Measurements from ENCODE around the gene ARID3C.

ARID3C gene

DNA sequence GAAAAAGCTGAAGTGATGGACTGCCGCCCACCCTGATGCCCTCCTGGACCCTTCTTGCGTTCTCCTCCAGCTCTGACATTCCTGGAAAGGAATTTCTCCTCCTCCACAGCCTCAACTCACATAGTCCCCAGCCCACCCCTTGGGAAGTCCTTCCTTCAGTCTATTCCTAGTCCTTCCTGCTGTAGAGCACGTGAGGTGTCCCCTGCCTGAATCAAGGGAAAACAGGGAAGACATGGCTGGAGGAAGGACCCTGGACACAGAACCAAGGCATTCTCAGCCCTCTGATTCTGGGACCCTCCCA lies 3.7 kb downstream of the ARID3C start:
- DNase-seq: no peak

DNA sequence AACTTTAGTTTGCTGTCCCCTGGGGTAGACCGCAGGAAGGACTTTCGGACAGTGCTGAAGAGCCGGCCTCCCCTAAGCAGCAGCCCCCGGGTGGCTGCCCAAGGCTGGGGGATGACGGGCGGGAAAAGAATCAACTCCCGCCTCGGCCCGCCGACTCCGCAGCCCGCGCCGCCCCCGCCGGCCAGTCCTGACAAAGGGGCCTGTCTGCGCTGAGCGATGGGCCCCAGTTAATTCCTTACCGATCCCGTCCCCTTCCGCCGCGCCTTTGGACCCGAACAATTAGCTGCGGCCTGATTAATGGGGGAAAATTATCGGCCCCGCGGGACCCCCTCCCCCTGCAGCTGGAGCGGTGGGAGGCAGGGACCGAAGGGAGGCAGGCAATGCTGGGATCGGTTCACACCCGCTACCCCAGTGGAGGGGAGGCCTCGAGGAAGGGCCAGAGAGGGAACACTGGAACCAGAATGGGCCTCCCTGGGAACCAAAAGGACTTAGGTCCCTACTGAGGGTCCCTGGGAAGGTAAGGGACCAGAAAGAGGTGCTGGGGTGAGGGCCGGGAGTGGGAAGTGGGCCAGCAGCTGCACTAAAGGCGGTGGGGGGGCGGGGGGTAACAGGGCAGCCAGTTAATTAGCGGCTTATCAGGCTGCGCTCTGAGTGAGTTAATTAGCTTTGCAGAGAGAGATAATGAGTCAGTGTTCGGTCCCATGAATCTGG lies 4.2 kb downstream of the ARID3C start:
- DNase-seq: no peak

DNA sequence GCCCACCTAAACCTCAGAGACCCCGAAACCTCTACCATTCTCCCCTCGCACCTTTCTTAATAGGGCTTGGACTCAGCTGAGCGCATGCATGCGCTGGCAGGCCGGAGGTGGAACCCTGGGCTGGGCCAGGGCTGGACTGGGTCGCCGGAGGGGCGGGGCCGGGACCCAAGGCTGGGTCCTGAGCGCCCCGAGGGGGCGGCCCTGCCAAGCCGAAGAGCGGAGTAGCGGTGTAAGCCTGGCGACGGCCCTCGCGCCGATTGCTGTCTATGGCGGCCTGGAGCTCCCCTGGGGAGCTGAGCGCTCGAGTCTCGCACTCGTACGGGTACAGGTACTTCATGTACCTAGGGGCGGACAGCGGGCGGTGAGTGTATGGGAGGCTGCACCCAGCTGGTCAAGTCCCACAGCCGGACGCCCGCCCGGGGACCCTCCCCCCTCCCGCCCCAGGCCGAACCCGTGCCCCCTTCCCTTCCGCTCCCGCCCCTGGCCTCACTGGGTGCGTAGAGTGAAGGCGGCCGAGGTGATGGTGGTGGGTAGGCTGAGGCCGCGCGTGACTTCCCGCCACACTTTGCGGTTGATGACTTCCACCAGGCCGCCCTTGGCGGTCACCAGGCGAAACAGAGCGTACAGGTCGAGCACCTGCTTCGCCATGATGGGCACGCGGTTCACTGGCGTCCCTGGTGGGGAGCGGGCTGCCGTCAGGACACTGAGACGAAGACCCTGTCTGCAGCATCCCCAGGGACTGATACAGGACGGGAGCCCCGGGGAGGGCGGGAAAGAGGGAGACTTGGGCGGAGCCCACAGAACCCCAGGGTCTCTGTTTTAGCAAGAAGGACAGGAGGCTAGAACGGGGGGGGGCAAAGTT lies 5.3 kb downstream of the ARID3C start:
- no peak for DNase-seq

DNA sequence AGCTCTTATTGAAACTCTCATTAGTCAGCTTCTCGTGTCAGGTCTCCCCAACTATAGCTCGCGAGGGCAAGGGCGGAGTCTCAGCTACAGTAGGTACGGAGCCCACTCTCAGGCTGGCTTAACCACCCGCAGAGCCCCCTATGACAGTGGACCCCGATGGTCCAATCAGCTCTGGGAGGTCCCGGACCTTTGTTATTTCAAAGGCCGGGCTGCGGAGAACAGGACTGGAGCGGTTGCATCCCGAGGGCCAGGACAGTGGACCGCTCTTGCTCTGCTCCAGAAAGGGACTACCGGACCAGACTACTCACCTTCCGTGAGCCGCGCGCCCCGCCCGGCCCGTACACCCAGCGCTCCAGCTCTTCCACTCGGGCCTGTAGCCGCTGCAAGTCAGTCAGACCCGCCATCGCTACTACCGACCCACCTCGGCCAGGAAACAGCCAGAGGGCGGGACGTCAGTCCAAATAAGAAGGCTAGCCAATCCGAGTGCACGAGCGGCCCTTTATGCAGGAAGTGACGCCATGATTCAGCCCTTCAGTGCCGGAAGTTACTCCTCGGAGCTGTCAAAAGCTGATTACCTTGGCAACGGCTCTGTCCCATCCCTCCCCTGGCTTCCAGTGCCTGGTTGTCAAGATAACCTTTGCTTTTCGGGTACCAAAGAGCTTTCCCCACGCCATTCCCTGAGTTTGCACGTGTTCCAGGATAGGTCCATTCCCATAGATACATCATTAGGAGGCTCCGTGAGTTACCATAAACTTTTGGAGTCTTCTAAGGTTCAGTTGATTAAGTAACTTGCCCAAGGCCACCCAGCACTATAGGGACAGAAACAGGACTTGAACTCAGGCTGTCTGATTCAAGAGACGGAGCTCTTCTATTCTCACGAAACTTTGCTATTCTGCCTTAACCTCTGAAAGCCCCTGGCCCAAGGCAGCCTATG lies 8.5 kb downstream of the ARID3C start, which contains the start of gene DCTN3:
Gene DCTN3, minus strand, starts transcription at position 435 of the 934 bp plus-strand sequence. Its CDS starts 31 bp downstream, at position 404.
- DNase-seq: peak; percentile 96

DNA sequence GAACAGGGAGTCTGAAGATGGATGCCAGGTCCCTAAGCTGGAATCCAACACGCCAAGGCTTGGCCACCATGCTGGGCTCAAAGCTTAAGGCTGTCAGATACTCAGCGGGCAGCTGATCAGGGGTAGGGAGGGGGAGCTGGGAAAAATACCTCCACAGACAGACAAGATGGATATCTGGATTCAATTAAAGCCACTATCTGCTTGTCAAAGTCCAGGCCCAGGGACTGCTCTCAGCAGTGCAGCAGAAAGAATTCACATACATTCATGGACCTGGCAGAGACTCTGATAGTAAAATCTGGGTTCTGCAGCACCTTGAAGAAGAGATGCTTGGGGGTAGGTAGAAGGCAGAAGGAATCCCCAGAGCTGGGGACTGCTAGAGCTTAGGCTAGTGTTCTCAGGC lies 13.7 kb downstream of the ARID3C start:
- no peak for DNase-seq

DNA sequence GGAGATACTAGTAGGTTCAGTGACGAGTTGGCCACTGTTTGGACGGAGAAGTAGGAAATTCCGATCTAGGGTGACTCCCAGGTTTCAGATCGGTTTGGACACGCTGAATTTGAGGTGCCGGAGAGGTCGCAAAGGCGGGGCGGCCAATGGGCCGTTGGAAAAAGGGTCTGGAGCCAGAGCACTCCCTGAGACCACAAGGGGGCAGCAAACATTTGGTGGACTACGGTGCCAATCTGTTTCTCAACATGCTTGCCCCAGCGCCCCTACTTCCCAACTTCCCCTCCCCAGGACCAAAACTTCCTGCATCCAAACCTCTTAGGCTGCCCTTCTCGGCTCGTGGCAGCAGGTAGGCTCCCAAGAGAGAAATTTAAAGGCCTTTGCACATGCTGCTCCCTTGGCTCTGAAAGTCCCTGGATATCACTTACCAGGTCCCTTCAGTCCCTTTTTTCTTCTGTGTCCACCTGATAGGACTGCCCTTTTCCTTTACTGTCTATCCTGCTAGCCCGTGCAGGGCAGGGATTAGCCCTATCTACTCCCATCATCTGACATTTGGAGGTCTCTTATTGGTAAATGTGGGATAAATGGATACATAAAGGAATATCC lies 16.0 kb downstream of the ARID3C start:
- peak; percentile 75 for DNase-seq

DNA sequence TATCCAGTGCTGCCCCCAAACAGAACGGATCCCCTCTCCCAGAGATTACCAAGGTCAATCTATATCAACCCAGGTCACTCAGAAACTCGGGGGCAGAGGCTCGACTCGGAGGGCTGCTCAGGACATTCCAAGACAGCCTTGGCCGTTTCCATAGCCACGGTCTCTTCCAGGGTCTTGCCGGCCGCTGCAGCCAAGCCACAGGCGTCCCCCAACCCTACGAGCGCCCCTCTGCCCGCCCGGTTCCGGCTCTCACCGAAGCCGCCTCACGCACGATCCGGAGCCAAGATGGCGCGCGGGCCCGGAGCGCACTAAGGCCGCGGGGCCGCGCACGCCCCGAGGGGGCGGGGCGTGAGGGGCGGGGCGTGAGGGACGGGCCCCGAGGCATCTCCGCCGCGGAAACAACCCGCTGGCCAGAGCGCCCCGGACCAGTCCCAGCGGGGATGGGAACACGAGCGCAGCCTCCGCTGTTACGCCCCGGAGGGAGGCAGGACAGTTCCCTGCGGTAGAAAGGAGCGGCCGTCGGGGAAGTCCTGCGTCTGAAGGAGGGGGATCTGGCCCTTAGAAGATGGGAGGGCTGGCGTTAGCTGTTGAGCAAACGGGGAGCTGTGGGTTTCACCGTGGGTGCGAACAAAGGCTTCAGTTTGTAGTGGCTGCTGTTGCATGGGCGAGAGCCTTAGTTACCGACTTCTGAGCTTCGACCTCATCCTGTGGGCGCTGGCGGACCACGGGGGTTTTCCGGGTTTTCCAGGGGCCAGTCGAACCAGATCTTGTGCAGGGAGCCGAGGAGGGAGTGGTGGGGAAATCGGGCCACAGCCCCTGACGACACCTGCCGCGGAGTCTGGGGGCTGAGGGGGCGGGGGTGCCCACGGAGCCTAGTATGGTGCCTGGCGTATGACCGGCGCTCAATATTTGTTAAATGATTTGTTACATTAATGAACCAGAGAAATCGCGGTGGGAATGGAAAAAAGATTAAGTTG lies 16.8 kb downstream of the ARID3C start, which contains the start of gene RPP25L:
Gene RPP25L, minus strand, starts transcription at position 287 of the 977 bp plus-strand sequence. CDS start 801 bp downstream, outside the sequence.
- DNase-seq: peak; percentile 69

DNA sequence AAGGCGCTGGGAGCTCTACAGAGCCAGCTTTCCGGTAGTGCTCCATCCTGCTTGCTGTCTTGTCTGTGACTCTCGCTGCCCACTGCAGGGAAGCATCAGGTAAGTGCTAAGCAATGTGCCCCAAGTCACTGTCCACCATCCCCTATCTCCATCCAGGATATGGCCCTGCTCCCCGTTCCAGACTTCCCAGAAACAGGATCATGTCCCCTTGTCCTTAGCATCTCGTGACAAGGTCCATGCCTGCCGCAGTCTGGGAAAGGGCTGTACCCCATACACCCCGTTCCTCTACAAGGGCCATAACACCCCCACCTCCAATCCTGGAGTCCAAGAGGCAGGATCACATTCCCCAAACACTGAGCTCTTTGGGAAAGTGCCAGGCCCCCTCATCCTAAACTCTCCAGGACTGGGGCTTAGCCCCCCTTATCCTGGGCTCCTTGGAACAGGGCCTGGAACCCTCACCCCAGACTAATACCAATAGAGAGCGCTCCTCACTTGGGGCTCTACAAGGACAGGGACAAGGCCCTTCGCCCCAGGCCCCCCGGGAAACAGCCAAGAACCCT lies 17.5 kb downstream of the ARID3C start:
- DNase-seq: no peak

DNA sequence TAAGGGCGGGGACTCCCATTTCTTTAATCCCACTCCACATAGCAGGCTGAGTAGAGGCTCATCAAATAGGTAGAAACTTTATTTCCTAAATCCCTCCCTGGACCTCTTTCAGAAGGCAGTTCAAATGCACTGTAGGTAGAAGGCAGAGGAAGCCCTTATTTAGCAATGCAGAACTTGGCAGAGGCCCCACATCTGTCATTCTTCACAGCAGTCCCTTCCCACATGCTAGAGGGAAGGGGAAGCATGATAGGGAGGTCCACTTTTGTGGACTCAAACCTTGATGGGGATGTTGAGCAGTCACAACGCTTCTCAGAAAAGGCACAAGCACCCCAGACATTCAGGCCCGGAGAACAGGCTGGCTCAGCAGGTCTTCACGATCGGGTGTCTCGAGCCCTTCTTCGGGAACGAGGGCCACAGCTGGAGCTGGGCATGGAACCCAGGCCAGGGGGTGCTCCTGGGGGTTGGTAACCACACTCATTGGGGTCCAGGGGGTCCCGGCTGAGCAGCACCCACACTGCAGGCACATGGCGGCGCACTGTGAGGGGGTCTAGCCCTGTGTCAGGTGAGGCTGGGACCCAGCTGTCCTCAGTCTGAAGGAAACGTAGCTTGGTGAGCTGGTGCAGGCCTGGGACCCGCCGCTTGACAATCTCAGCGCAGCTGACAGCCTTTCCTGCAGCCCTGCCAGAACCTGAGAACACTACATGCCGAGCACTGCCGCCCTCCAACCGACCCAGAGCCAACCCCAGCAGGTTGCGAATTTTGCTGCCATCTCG lies 18.2 kb downstream of the ARID3C start:
- DNase-seq: no peak

DNA sequence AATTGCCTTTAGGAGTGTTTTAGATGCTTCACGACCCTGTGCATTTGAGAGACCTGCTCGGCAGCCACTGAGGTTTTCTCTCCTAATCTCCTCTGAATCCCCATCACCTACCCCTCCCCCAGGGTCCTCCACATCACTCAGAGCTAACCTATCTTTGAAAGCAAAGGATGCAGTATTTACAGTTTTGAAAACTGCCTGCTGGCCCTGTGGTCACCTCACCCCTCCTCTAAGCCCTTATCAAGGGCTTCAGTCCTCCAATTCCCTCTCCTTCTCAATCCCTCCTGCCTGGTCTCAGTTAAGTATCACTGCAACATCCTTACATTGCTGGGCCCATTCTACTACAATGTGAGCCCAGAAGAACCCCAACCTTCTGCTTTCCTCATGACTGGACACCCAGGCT lies 21.5 kb downstream of the ARID3C start:
- no peak for DNase-seq

DNA sequence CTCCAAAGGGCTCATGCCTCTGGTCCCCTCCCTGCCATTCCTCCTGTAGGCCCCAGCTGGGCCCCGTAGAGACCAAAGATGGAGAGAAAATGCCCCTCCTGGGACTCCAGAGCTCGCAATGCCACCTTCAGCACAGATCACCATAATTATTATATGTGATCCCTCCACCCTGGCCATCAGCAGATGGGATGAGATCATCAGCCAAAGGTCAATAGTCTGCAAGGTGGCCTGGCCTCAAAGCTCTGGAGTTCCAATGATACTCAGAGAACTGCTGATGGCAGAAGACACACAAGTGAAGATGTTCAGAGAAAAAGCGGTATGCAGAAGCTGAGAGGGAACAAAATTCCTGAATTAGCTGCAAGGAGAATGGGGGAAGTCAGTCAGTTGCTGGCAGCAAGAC lies 22.0 kb downstream of the ARID3C start:
- no peak for DNase-seq

DNA sequence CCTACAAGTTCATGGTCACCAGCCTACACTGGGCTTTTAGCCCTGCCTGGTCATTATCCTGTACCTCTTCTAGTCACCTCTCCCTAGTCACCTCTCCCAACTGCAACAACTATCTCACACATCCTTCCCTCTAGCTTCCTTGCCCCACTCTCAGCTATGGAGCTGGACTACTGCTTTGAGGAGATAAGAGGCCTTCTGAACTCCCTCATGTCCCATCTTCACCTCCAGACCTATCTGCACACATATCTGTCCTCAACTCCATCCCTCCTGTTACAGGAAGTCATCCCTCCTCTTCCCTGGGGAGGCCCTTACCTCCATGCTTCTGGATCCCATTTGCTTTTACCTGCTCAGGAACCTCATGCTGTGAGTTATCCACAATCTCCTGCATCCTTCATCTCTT lies 22.7 kb downstream of the ARID3C start:
- no peak for DNase-seq

DNA sequence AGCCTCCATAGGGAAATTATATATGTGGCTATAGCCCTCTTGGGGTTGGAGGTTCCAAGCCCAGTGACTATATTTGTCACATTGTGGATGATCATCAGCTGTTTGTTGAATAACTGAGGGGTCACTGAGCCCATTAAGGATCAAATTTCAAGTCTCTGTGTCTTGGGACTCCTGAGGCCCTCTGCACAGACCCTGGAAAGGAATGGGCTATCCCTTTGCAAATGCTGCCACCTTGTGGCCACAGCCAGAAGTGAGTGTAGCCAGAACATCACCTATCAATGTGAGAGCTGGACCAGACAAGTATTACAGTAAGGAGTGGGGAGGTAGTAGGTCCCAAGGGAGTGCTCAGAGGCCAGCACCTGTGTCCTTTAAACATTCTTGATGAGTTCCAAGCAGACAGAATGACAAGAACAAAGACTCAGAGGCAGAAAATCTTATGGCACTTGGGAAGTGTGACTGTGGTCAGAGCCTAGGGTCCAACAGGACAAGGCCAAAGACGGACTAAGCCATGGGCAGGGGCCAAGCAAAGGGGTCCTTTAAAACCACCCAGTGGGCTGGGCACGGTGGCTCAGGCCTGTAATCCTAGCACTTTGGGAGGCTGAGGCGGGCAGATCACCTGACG lies 25.1 kb downstream of the ARID3C start:
- DNase-seq: peak; percentile 70

DNA sequence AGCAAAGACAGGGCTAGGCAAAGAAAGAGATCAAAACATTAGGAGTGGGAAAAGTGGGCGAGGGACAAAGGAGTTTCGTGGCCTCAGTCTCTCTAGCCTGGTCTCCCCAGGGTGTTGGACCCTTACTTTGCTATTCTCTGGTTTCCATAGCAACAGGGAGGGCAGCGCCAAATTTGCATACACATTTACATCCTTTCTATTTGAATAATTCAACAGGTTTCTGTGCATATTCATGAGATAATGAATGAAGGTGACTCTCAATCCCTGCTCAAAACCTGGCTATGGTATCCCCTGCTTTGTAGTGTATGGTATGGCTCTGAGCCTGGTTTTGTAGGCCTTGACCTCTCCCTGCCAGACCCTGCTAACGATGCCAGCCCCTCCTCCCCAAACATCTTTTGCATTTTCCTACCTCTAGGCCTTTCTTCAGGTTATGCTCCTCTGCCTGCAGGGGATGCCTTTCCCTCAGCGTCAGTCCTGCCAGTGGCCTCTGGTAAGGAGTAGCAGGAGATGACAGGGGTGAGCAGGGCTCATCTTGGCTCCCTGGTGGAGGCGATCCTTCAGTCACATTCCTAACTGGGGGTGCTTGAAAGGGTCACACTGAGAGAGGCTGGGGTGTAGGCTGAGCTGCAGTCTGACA lies 26.8 kb downstream of the ARID3C start:
- DNase-seq: no peak

DNA sequence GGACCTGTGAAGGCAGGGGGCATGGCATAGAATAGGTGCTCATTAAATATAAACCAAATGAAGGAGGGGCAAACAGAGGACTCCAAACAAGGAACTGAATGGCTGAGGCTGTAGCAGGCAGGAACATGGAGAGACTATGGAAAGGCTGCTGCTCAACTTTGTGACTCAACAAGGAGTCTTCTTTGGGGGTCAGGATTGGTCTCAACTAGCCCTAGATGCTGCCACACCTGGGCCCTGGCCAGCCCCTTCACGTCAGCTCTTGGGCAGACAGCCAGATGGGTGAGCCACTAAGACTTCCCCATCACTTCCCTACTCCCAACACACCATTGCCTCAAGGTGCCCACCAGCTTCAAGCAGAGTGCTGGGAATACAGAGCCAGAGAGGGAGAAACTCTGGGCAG lies 28.0 kb downstream of the ARID3C start:
- no peak for DNase-seq

DNA sequence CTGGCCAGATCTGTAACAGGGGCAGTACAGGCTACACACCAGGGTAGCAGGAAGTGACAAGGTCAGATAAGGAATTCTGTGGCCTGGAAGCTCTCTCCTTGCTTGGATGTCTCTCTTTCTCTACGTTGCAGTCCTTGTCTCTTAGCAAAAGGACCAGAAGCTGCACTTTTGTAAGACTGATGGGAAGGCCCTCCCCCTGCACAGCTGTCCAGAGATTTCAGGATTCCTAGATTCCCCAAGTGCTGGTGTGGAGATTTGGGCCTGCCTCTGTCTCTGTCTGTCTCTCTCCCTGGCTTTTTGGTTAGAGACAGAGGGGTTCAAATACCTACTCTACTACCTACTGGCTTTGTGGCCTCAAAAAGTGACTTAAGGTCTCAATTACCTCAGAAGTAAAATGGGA lies 29.3 kb downstream of the ARID3C start:
- DNase-seq: no peak

DNA sequence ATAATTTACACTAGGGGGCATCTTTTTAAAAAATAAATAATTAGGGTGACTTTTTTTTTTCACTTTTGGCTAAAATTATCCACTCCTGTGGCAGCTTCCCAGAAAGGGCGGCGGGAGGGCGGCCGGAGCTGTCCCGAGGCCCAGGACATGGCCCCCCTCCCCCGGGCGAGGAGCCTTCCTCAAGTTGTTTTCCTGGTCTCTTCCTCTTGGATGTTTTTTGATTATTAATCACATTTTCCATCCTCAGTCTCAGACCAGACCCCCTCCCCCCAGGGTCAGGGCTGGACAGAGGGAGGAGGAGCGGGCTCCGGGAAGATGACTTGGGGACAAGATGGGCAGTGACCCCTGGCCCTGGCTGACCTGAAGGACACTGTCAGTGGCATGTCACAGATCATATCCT lies 34.7 kb downstream of the ARID3C start:
- no peak for DNase-seq

DNA sequence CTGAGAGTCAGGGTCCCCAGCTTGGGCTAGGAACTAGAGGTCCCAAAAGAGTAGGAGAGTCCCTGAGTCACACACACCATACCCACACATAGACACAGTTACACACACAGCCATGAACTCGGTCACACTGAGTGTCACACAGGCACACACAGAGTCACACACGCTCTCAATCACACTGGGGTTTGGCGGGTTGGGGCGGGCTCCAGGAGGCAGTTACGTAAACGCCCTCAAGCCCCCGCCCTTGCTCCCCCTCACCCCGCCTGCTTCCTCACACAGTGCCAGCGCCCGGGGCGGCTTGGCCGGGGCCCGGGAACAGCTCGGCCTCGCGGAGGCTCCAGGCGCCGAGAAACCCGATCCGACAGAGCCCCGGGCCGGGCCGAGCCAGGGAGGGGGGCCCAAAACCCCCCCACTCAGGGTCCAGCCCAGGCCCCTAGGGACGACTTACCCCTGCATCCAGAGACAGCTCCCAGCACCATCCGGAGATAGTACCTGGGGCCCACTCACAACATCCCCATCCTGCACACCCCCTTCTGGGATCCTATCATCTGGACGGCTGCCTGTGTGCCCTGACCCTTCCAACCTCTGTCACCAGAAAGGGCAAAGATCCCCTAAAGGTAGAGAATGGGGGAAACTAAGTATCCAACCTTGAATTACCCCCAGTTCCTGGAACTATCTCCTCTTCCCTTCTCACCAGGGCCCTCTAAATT lies 35.8 kb downstream of the ARID3C start:
- peak; percentile 17 for DNase-seq
